ENCODE data around the gene HTR3B.

GRCh38 chr11:113875234-113876073 is 29.1 kb upstream of the HTR3B start, which contains the start of gene USP28:
- TF ChIP-seq CTCF (IDR thresholded peaks at IDR 0.05) = peak; percentile 25
- no peak for TF ChIP-seq EZH2 (IDR thresholded peaks at IDR 0.05; ENCODE audit: borderline replicate concordance, insufficient read depth, low read depth, low read length, poor library complexity, severe bottlenecking)

Measured in B cell (primary cell).